Muscle of back (tissue), 11 donors: ENCODE data around the gene TBC1D5. TPM values are rescaled to one million over a fixed set of nuclear protein-coding genes. Genes with fewer than 3 reads are reported as not detected.

Source experiments
- DNase-seq, 3 donors: peaks; one replicate each; pipeline versions ENCODE4 v3.0.0 to v3.0.0-alpha.2; 2013
- polyA plus RNA-seq, 10 donors: library from polyadenylated mRNA; unstranded; fragments of 120-200 nt; gene quantifications; one replicate each; pipeline ENCODE4 v1.2.1, GENCODE V29; 2013; ENCODE audit not compliant: insufficient read length in 10 of 10

Gene TBC1D5
- polyA plus RNA-seq, 10 donors: 25.5 to 37.7 (median 32.2) TPM

GRCh38 chr3:17589888-17590287 is 152.5 kb downstream of the TBC1D5 start:
- no peak for DNase-seq

- no peak for DNase-seq
Observed at GRCh38 chr3:17588422-17588821, 154.0 kb downstream of the TBC1D5 start.

- no peak for DNase-seq
Observed at GRCh38 chr3:17585394-17586325, 156.8 kb downstream of the TBC1D5 start.

GRCh38 chr3:17584066-17584465 is 158.4 kb downstream of the TBC1D5 start:
- no peak for DNase-seq

GRCh38 chr3:17583530-17583929 is 158.9 kb downstream of the TBC1D5 start:
- no peak for DNase-seq

- no peak for DNase-seq
Observed at GRCh38 chr3:17581421-17582080, 160.9 kb downstream of the TBC1D5 start.

- DNase-seq: no peak
Observed at GRCh38 chr3:17580901-17581300, 161.5 kb downstream of the TBC1D5 start.

- no peak for DNase-seq
Observed at GRCh38 chr3:17579289-17580031, 163.0 kb downstream of the TBC1D5 start.

GRCh38 chr3:17577796-17578520 is 164.5 kb downstream of the TBC1D5 start:
- peak; percentile 3 to 19 (median 14) for DNase-seq

GRCh38 chr3:17573396-17573795 is 169.0 kb downstream of the TBC1D5 start:
- no peak for DNase-seq

GRCh38 chr3:17571686-17572085 is 170.7 kb downstream of the TBC1D5 start:
- no peak for DNase-seq

- DNase-seq: no peak
Observed at GRCh38 chr3:17562845-17563244, 179.6 kb downstream of the TBC1D5 start.

GRCh38 chr3:17558565-17558964 is 183.9 kb downstream of the TBC1D5 start:
- DNase-seq: no peak

- no peak for DNase-seq
Observed at GRCh38 chr3:17557749-17558463, 184.5 kb downstream of the TBC1D5 start.

GRCh38 chr3:17555525-17555924 is 186.9 kb downstream of the TBC1D5 start:
- no peak for DNase-seq

GRCh38 chr3:17554078-17554477 is 188.4 kb downstream of the TBC1D5 start:
- no peak for DNase-seq

- DNase-seq: peak in 2 of 3 donors; percentile 5 to 8
Observed at GRCh38 chr3:17553080-17553479, 189.4 kb downstream of the TBC1D5 start.

GRCh38 chr3:17552351-17552750 is 190.1 kb downstream of the TBC1D5 start:
- DNase-seq: no peak

GRCh38 chr3:17551895-17552294 is 190.5 kb downstream of the TBC1D5 start:
- DNase-seq: no peak

GRCh38 chr3:17551333-17551732 is 191.1 kb downstream of the TBC1D5 start:
- no peak for DNase-seq

- no peak for DNase-seq
Observed at GRCh38 chr3:17550624-17551023, 191.8 kb downstream of the TBC1D5 start.
